DND-41 (cell line): ENCODE data around the gene DIAPH1.

Source experiments
- ATAC-seq: fragments of 200-7000 bp; cut with Tn5 transposase; 3 replicates; pipeline ENCODE4 v1.9.1; 2021; ENCODE audit warnings: low read depth; ENCODE audit not compliant: insufficient read depth
- DNase-seq: peaks from one replicate; pipeline ENCODE4 v3.0.0-alpha.2; 2020
- H2AFZ ChIP-seq: 2 replicates; pipeline ENCODE4 v1.6.0; 2012; ENCODE audit warnings: low read depth, low read length
- H3K27ac ChIP-seq: 2 replicates; pipeline ENCODE4 v1.5.1; 2012; ENCODE audit warnings: low read length, inconsistent platforms
- H3K27me3 ChIP-seq: fragments of 200-600 bp; sonication (generic); 2 replicates; pipeline ENCODE4 v1.6.0; 2012; ENCODE audit warnings: low read length, mild to moderate bottlenecking, inconsistent platforms; ENCODE audit not compliant: insufficient read depth, poor library complexity
- H3K36me3 ChIP-seq: 2 replicates; pipeline ENCODE4 v1.5.1; 2012; ENCODE audit warnings: low read length, inconsistent platforms; ENCODE audit not compliant: insufficient read depth
- H3K4me1 ChIP-seq: 2 replicates; pipeline ENCODE4 v1.5.1; 2012; ENCODE audit warnings: mild to moderate bottlenecking, low read length; ENCODE audit not compliant: insufficient read depth
- H3K4me2 ChIP-seq: 2 replicates; pipeline ENCODE4 v1.6.0; 2012; ENCODE audit warnings: mild to moderate bottlenecking, moderate library complexity, low read length, inconsistent platforms; ENCODE audit not compliant: insufficient read depth
- H3K4me3 ChIP-seq, 2 experiments: fragments of 200-600 bp in 1 of 2; shearing (Covaris generic) in 1 of 2; 2 replicates each; pipeline ENCODE4 v1.5.1; 2012 to 2016; ENCODE audit warnings: inconsistent platforms in 2 of 2, low read length in 2 of 2, mild to moderate bottlenecking in 2 of 2, low read depth in 1 of 2, moderate library complexity in 1 of 2
- H3K79me2 ChIP-seq: 2 replicates; pipeline ENCODE4 v1.6.0; 2012; ENCODE audit warnings: low read length, inconsistent platforms; ENCODE audit not compliant: insufficient read depth
- H3K9ac ChIP-seq: 2 replicates; pipeline ENCODE4 v1.6.0; 2012; ENCODE audit warnings: low read depth, mild to moderate bottlenecking, inconsistent platforms, low read length, moderate library complexity
- H3K9me3 ChIP-seq: 2 replicates; pipeline ENCODE4 v1.5.1; 2012; ENCODE audit warnings: low read length, moderate library complexity, mild to moderate bottlenecking, inconsistent platforms; ENCODE audit not compliant: insufficient read depth, severe bottlenecking
- H4K20me1 ChIP-seq: 2 replicates; pipeline ENCODE4 v1.6.0; 2012; ENCODE audit warnings: low read length; ENCODE audit not compliant: insufficient read depth
- EZH2 ChIP-seq: IDR thresholded peaks from 3 replicates; pipeline ENCODE4 v1.6.1; 2012; ENCODE audit warnings: borderline replicate concordance, low read depth, mild to moderate bottlenecking, moderate library complexity, low read length, inconsistent platforms; ENCODE audit not compliant: severe bottlenecking
- TF ChIP-seq, protein P1 (sequence below): IDR thresholded peaks from 2 replicates; pipeline ENCODE4 v1.5.1; 2012; ENCODE audit warnings: borderline replicate concordance, low read length, moderate library complexity, mild to moderate bottlenecking; ENCODE audit not compliant: poor library complexity, severe bottlenecking; ENCODE audit errors: extremely low read depth

The DIAPH1 gene

DNA sequence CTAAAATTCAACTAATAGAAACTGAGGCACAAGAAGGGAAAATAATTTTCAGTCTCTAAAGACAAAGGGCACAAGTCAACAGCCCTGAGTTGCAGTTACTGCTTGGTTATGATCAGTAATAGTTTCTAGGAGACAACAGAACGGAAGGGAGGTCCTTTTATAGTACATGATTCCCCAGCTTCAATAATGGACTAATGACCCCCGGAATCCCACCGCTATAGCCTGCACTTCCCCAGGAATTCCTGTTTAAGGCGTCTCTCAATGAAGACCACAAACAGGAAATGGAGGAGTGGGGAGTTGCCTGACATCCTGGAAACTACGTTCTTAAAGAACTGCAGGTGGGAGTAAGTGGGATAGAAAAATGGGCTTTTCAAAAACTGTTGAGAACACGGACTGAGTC lies 60.6 kb downstream of the DIAPH1 start:
- TF ChIP-seq, protein P1, sequence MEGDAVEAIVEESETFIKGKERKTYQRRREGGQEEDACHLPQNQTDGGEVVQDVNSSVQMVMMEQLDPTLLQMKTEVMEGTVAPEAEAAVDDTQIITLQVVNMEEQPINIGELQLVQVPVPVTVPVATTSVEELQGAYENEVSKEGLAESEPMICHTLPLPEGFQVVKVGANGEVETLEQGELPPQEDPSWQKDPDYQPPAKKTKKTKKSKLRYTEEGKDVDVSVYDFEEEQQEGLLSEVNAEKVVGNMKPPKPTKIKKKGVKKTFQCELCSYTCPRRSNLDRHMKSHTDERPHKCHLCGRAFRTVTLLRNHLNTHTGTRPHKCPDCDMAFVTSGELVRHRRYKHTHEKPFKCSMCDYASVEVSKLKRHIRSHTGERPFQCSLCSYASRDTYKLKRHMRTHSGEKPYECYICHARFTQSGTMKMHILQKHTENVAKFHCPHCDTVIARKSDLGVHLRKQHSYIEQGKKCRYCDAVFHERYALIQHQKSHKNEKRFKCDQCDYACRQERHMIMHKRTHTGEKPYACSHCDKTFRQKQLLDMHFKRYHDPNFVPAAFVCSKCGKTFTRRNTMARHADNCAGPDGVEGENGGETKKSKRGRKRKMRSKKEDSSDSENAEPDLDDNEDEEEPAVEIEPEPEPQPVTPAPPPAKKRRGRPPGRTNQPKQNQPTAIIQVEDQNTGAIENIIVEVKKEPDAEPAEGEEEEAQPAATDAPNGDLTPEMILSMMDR = no peak
- no peaks in the 10 kb centered on the region; the same call in 1 of the 2 replicates for H4K20me1 ChIP-seq
- H3K4me1 ChIP-seq = no peaks in the 10 kb centered on the region
- H2AFZ ChIP-seq = no peak overlapping the region
- H3K9ac ChIP-seq = no peak overlapping the region
- peaks cover 80% of the 10 kb centered on the region for H3K36me3 ChIP-seq
- no peaks in the 10 kb centered on the region for H3K27me3 ChIP-seq
- no peak overlapping the region for H3K4me2 ChIP-seq
- DNase-seq (no peak), ATAC-seq (peak; percentile 33; the same call in 1 of the 3 replicates)
- no peaks in the 10 kb centered on the region for H3K9me3 ChIP-seq
- H3K4me3 ChIP-seq = no peak overlapping the region
- no peak overlapping the region for H3K27ac ChIP-seq
- H3K79me2 ChIP-seq = peaks cover 18% of the 10 kb centered on the region

DNA sequence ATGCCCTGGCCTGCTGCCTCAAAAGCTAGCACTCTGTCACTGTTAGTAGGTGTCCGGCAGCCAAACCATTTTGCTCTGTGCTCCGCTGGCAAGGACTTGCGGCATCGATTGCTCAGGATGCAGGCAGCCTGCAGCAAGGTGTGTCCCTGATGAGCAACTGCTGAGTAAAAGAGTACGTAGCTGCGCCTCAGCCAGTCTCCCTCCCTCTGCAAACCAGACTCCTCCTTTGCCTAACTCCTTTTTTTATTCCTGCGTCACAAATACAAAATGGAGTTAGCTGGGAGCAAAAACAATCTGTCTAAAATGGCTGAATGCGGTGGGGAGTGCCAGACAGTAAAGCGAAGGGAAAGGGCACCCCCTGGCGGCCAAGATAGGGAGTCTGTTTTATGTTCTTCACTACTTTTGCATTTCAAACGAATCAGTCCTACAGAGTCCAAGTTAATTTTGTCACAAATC lies 61.1 kb downstream of the DIAPH1 start:
- DNase-seq (peak; percentile 75), ATAC-seq (peak; percentile 90)
- H3K36me3 ChIP-seq = peaks cover 80% of the 10 kb centered on the region
- no peaks in the 10 kb centered on the region; the same call in 1 of the 2 replicates for H4K20me1 ChIP-seq
- no peaks in the 10 kb centered on the region for H3K4me1 ChIP-seq
- no peak for TF ChIP-seq EZH2
- TF ChIP-seq, protein P1 = peak; percentile 81
- H3K27me3 ChIP-seq = no peaks in the 10 kb centered on the region
- no peak overlapping the region for H3K4me3 ChIP-seq
- peak overlapping the region; percentile 66; the same call in 1 of the 2 replicates for H3K27ac ChIP-seq
- peaks cover 23% of the 10 kb centered on the region for H3K79me2 ChIP-seq
- no peak overlapping the region for H3K4me2 ChIP-seq
- peak overlapping the region; percentile 20; the same call in 1 of the 2 replicates for H3K9ac ChIP-seq
- H3K9me3 ChIP-seq = no peaks in the 10 kb centered on the region
- H2AFZ ChIP-seq = peak overlapping the region; percentile 52

DNA sequence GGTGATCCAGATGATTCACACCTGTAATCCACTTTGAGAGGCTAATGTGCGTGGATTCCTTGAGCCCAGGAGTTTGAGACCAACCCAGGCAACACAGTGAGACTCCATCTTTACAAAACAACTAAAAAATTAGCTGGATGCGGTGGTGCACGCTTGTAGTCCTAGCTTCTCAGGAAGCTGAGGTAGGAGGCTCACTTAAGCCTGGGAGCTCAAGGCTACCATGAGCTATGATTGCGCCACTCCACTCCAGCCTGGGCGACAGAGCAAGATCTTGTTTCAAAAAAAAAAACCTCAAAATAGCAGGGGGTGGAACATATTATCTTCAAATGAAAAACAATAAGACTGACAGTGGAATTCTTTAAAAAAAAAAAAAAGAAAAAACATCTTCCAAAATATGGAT lies 70.9 kb downstream of the DIAPH1 start:
- TF ChIP-seq, protein P1 = no peak
- no peak for TF ChIP-seq EZH2
- ATAC-seq (no peak), DNase-seq (no peak)
- Histone ChIP-seq H3K4me1 (no peaks in the 10 kb centered on the region), H3K27me3 (no peaks in the 10 kb centered on the region), H3K79me2 (peaks cover 29% of the 10 kb centered on the region), H2AFZ (no peak overlapping the region), H3K4me3 (no peak overlapping the region), H3K4me2 (no peak overlapping the region), H4K20me1 (no peaks in the 10 kb centered on the region), H3K9ac (no peak overlapping the region), H3K9me3 (peaks cover 18% of the 10 kb centered on the region), H3K27ac (no peak overlapping the region), H3K36me3 (peaks cover 85% of the 10 kb centered on the region)

DNA sequence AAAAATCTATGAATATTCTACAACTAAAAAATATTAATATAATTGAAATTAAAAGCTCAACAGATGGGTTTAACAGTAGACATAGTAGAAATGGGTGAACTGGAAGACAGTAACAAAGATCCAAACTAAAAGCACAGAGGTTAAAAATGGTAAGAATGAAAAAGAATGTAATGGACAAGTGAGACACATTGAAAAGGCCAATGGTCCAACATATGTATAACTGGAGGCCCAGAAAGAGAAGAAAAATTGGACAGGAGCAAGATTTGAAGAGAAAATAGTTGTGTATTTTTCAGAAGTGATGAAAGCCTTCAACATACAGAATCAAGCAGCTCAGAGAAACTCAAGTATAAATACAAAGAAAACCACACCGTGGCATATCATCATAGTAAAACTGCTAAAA lies 71.3 kb downstream of the DIAPH1 start:
- Histone ChIP-seq H2AFZ (no peak overlapping the region), H3K79me2 (peaks cover 28% of the 10 kb centered on the region), H3K9me3 (peaks cover 18% of the 10 kb centered on the region), H3K27me3 (no peaks in the 10 kb centered on the region), H3K4me2 (no peak overlapping the region), H3K9ac (no peak overlapping the region), H3K27ac (no peak overlapping the region), H4K20me1 (no peaks in the 10 kb centered on the region), H3K4me1 (no peaks in the 10 kb centered on the region), H3K4me3 (no peak overlapping the region), H3K36me3 (peaks cover 85% of the 10 kb centered on the region)
- ATAC-seq = no peak
- TF ChIP-seq EZH2 = no peak
- no peak for DNase-seq
